IPS-11a (cell line): ENCODE measurements around the gene GUCY1A2.
"Not testable (repeated sequence)": the region's sequence is repeated elsewhere in the genome, so short reads cannot be mapped to it uniquely, and the experiment has no call there.

Experiments
- H3K4me3 ChIP-seq: one replicate; pipeline ENCODE4 v1.5.1; 2013; ENCODE audit warnings: low read depth, low read length, control low read depth

Gene GUCY1A2

DNA sequence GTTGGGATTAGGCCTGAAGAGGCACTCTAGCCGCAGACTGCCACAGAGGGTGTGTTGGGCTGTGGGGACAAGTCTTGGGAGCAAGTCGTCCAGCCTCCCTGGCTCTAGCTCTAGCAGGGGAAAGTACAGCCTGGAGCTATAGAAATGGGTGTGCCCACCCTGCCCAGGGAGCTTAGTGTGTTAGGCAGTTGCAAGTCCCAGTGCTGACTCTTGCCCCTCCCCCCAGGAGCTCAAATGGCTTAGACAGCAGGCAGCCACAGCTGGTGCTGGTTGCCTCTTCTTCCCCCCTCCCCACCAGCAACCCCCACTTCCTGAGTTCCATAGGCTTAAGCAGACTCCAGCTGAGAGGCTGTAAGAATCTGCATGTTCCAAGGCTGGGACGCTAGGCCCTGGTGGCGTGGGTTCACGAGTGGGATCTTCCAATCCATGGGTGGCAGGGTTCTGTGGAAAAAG is 61.2 kb downstream of the GUCY1A2 start:
- H3K4me3 ChIP-seq: no peak overlapping the region

DNA sequence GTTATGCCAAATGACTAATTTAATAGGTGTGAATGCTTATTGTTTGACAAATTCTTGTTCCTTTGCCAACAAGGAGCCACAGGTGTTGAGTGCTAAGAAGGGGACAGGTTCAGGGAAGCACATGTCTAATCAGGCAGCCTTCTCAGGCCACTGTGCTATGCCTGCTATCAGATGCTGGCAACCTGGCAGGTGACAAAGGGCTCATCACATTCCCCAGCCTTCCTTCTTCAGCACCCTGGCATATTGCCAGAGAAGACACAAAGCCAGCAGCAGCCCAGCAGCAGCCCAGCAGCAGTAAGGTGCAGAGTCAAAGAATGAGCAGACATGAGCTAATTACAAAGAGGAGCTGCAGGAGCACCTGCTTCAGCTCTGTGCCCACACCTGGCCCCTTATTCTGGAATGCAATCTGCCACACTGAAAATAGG is 68.2 kb downstream of the GUCY1A2 start:
- H3K4me3 ChIP-seq: no peak overlapping the region

DNA sequence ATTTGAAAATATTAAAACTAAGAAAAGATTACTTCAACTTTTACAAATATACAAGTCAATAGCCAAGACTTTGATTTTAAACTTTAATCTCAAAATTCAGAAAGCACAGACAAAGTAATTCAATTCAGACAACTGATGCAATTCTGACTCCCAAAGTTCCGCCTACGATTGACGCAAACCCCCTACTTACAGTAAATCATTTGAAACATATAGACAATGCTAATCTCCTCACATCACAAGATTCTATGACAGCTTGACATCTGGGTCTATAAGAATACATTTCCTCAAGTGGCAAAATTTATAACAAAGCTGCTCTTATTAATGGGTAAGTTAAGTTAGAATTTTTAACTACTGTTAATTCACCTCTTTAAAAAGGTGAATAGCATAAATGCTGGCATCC is 75.2 kb downstream of the GUCY1A2 start:
- no peak overlapping the region for H3K4me3 ChIP-seq

DNA sequence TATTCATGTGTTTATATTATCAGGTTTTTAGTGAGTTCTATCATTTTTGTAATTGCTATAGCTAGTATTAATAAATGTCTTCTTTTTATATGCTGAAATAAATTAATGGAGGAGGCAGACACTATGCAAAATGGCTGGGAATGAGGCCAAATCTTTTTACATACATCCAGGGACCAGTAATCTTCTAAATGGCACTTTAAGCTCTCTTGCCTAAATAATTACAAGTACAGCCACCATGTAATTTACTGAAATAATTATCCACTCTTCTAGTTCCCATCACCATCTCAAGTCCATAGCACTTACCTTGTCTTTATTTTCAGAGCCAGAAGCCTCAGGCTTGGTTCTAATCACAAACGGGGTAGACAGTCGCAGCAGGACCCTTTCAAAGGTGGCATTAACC is 79.1 kb downstream of the GUCY1A2 start:
- H3K4me3 ChIP-seq: no peak overlapping the region

DNA sequence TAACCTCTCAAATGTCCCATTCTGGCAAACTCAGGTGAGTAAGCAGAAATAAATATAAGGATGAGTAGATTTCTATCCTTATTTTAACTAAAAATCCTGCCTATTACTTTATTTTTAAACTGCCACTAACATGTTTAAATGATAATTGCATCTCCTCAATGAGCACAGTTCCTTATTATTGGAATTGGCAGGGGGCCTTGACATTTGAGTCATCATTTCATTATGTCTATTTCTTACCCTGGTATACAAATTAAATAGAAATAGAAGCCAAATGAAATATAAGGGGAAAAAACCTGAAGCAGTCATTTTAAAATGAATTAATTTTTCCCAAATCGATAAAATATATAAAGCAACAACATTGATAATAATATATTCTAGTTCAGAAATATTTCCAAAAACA is 81.2 kb downstream of the GUCY1A2 start:
- no peak overlapping the region for H3K4me3 ChIP-seq

DNA sequence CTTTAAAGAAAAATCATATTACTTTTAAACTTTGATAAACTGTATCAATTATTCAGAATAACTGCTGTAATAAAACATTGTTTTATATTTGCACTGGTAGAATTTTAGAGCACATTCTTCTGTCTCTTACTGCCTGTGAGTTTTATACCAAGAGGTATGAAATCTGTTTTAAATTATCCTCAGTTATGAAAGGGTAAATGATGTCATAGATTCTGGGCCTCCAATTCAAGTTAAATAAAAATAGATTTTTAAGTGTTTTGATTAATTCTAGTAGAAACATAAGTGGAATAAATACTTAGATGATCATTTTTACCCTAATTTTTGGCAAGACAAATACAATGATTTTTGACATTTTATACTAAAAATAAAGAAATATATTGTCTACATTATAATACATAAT is 93.0 kb downstream of the GUCY1A2 start:
- no peak overlapping the region for H3K4me3 ChIP-seq

DNA sequence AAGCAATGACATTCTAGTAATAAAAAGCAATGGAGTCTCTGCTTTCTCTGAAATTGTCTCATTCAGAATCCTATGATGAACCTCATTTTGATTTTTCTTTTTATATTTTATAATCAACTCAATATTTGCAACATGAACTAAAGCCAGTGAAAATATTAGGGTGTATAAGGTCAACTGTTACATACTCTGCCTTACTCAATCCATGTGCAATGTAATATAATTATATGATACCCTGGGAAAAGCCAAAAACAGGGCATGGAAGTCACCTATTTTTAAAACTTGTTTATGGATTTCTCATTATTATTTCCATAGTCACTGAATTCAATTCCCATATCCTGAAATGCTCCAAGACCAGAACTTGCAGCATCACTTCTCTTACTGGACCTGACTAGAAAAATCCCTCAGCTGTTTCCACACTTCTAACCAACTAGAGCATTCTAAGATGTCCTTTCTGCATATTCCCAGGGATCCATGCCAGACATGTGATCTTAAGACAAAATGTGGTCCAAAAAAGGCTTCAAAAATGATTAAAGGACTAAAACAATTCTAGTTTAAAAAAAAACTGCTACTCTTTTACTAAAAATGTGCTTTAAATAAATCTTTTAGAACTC is 97.3 kb downstream of the GUCY1A2 start:
- H3K4me3 ChIP-seq: no peak overlapping the region

DNA sequence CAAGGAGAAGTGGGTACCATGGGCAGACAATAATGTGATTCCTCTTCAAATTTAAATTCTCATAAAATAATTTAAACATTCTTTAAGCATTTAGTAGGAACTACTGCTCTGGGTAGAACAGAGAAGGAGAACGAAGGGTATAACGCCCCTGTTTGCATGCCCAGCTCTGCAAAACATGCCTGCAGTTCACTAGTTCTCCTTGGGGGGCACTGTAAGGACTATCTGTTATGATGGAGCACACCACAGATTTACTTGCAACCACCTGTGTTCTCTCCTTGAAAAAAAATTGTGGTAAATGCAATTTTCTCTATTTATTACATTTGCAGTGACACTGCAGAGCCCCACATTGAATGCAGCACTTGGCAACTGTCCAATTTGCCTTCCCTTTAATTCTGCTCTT is 100.3 kb downstream of the GUCY1A2 start:
- H3K4me3 ChIP-seq: no peak overlapping the region

DNA sequence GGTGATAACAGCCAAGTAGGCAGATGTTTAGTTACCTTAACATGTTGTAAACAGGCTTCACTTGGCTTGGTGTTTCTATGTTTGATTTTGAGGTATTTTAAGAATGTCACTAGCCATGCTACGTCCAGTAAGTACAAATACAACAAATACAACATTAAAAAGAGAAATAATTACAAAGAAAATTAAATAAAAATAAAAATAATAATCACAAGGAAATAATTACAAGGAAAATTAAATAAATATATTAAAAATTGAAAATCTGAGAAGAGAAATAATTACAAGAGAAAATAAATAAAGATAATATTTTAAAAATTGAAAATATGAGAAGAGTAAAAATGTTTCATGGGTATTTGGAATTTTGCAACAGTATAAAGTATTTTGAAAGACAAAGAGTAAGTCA is 103.9 kb downstream of the GUCY1A2 start:
- no peak overlapping the region for H3K4me3 ChIP-seq

DNA sequence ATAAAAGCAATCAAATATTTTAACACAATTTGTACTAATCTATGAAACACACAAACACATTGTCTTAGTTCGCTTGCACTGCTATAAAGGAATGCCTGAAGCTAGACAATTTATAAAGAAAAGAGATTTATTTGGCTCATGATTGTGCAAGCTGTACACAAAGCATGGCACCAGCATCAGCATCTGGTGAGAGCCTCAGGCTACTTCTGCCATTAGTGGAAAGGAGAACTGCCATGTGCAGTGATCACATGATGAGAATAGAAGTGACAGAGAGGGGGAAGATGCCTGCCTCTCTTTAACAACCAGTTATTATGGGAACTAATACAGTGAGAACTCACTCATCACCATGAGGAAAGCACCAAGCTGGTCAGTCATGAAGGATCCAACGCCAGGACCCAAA is 105.1 kb downstream of the GUCY1A2 start:
- no peak overlapping the region for H3K4me3 ChIP-seq

DNA sequence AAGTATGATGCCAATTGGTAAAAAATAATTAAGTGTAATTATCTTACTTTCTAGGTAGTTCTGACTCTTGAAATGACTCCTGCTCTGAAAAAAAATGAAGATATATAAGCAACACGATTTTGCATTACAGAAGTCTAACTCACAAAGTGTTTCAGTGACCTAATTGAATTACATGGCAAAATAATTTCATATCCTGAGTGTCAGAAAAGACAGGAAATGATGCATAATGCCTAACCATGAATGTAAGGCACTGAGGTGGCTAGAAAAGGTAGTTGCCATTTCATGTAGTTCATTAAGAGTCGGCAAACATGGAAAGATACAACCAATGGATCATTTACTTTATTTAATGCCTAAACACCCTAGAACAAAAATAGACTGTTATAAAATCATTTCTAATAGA is 113.5 kb downstream of the GUCY1A2 start:
- no peak overlapping the region for H3K4me3 ChIP-seq

DNA sequence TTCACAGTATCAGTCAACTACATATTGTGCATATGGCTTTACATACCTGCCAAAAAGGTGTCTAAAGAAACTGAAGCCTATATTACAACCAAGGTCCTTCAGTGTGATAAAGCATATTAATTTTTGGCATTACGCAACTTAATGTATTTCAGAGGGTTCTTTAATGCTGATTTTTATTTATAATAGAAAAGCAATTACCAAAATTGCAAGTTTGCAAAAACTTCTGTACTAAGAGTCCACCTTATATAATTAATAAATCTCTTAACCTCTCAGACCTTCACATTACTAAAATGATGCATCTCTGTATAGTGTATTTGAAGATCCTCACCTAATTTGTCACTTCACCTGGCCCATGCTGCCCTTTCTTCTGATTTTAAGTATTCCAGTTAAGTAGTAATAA is 128.6 kb downstream of the GUCY1A2 start:
- no peak overlapping the region for H3K4me3 ChIP-seq

DNA sequence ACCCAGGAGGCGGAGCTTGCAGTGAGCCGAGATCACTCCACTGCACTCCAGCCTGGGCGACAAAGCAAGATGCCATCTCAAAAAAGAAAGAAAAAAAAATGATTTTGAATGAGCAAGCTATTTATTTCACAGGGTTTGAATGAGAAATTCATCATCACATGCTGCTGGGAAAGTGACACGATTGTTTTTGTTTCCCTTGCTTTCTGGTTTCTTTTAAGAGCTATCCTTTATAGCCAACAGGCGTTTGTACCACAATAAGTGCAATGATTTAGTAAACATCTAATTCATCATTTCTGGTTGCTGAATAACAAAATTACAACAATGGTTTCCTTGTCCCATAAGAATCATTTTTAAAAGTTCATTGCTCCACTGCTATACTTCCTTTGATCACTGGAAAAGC is 129.9 kb downstream of the GUCY1A2 start:
- H3K4me3 ChIP-seq: no peak overlapping the region

DNA sequence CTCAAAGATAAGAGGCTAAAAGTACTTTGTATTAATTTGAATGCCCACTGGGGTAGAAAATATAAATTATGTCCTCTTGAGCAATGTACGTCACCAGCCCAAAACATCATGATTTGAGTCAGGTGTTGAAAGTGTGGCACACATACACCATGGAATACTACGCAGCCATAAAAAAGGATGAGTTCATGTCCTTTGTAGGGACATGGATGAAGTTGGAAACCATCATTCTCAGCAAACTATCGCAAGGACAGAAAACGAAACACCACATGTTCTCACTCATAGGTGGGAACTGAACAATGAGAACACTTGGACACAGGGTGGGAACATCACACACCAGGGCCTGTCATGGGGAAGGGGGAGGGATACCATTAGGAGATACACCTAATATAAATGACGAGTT is 134.6 kb downstream of the GUCY1A2 start:
- H3K4me3 ChIP-seq: not testable (repeated sequence)

DNA sequence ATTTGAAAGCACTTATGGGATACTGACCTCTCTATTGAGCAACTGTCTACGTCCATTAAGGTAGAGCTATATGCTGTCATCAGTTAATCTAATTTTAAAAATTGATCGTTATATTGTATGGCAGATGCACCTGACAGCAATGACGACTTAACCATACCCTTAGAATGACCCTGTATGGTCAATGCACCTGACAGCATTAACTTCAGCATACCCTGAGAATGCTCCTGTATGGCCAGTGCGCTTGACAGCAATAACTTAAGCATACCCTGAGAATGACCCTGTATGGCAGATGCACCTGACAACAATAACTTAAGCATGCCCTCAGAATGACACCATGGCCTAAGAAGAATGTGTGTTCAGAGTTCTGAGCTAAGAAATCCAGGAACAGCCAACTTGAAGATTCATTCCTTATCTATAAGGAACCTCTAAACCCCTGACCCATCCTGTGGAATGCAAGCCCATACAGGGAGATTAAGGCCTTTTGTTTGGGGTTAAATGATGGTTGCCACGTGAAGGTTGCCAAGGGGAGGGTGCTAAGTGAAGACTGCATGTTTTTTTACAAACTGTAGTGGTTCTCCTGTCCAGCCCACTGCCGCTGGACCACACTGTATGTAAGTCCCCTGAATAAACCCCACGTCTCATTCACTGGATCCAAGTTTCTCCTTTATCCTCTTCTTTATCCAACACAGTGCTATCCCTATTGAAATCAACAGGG is 138.3 kb downstream of the GUCY1A2 start:
- H3K4me3 ChIP-seq: no peak overlapping the region

DNA sequence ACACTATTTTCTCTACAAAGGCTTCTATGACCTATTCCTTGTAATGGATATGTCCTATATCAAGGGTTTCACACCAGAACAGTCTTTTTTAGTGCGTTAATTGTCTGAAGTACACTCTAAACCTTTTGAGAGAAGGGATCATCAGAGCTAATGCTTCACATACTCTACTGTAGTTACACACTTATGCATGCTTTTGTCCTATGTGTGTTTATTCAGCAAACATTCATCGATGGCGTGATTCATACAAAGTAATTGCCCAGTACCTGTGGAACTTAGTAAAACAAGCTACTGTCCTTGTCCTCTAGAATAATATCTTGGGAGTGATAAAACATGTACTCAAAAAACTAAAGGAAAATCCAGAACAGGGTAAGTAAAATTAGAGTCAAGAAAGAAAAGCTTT is 139.2 kb downstream of the GUCY1A2 start:
- no peak overlapping the region for H3K4me3 ChIP-seq

DNA sequence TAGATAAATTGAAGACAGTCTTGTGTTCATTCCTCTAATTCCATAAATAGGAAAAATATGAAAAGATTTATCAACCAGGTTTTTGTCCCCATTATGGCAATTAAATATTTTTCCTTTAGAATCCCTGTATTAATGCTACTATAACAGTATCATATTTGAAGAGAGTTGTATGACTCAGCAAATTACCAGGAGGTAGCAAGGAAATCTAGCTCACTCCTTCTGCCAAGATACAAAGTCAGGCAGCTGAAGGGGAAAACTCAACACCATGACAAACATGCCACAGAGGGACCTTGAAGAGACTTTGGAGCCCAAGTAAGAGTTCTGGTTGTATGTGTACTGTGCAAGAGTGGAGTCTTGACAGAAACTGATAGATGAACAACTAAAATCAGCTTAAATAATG is 143.3 kb downstream of the GUCY1A2 start:
- H3K4me3 ChIP-seq: no peak overlapping the region

DNA sequence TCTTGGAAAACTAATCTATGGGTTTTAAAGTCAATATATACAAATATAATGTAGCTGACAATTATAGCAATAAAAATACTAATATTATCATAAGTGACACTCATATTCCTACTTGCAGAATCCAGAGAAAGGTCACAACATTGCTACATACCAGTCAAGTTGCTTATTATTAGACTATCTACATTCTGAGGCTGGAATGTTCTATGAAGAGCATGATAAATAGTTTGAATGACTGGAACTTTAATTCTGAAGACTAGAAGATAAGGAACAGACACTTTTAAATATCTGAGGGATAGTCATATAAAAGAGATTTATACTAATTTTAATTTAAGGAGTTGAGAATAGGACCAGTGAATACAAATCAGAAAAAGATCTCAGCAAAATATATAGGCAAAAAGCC is 146.0 kb downstream of the GUCY1A2 start:
- H3K4me3 ChIP-seq: no peak overlapping the region

DNA sequence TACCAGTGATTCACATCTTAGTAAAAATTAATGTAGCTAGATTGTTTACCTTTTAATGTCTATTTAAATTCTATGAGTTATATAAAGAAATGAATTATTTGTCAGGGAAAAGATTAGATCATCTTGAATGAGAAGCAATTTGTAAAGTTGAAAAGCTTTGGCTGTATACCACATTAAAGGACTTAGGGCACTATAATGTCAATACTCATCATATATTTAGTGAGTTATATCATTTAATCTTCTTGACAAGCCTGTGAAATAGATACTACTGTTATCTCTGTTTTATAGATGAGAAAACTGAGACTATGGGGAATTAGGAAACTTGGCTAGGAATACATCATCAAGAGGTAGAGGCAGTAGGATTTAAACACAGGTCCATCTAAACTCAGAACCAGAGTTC is 160.1 kb downstream of the GUCY1A2 start:
- no peak overlapping the region for H3K4me3 ChIP-seq

DNA sequence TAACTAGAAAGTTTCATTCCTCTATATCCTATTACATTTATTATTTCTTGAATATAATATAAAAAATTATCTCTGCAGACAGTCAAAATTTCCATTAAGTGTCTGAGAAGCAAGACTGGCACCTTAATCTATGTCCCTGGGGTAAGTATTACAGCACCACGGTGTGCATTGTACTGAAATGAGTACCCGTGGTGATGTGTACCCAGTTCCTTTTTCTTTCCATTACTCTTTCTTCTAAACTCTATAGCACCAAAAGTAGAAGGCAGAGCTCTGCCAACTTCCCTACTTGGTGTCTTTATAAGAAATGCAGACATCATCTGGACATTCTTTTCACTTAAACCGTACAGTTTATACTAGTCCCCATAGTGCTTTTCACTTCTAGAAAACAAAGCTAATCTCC is 161.7 kb downstream of the GUCY1A2 start:
- no peak overlapping the region for H3K4me3 ChIP-seq

DNA sequence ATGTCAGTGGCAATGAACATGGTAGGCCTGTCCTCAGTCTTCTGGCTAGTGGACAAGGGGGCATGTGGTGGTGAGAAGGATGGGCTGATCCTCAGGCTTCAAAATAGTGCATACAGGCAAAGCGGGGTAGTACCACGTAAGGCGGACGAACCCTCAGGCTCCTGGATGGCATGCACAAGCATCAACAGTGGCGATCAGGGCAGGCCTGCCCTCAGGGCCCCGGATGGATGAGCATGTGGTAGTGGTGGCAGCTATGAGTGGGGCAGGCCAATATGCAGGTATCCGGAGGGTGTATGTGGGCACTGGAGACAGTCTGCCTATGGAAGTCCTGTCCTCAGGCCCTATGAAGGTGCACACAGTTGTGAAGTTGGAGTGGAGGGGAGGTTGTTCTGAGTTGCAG is 163.8 kb downstream of the GUCY1A2 start:
- H3K4me3 ChIP-seq: no peak overlapping the region

DNA sequence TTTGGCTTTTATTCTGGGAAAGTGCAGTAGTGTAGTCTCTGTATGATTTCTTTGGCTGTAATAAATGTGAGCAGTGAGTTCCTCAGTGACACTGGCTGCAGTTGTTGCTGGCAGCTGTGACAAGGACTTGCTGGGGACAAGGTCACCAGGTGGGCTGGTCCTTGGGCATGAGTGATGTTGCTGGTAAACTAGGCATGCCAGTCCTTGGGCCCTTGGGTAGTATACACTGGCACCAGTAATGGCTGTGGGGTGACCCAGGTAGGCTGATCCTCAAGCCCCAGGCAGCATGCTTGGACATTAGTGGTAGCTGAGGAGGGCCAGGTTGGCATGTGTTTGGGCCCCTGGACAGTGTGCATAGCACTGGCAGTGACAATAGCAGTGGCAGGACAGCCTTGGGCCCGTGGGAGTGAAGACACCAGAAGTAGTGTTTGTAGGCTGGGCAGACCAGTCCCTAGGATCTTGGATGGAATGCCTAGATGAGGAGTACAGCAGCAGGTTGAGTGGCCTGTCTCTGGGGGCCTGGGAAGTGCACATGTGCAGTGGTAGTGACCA is 164.3 kb downstream of the GUCY1A2 start:
- H3K4me3 ChIP-seq: no peak overlapping the region

DNA sequence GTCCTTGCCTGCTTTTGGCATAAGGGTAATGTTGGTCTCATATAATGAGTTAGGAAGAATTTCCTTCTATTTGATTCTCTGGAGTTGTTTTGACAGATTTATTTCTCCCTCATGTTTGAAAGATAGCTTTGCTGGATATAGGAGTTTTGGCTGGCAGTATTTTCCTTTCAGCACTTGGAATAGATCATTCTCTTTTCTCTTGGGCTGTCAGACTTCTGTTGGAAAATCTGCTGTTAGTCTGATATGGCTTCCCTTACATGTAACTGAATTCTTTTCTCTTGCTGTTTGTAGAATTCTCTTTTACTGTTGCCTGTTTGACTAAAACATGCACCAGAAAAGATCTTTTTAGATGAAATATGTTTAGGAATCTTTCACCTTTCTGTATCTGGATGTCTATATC is 165.5 kb downstream of the GUCY1A2 start:
- no peak overlapping the region for H3K4me3 ChIP-seq
